Kidney capillary endothelial cell (primary cell): ENCODE results near the gene PAX8.

Experiments used
- DNase-seq: peaks from one replicate; pipeline ENCODE4 v3.0.0-alpha.2; 2018; ENCODE audit warnings: low spot score

PAX8 gene

GRCh38 chr2:113236367-113237159 is 42.2 kb downstream of the PAX8 start:
- DNase-seq = no peak

- DNase-seq = peak; percentile 53
Measured at GRCh38 chr2:113235347-113236226, 43.1 kb downstream of the PAX8 start.

GRCh38 chr2:113234721-113235346 is 43.9 kb downstream of the PAX8 start:
- DNase-seq = no peak

GRCh38 chr2:113233593-113234550 is 44.8 kb downstream of the PAX8 start:
- no peak for DNase-seq

- DNase-seq = no peak
Measured at GRCh38 chr2:113232740-113233139, 46.0 kb downstream of the PAX8 start.

- DNase-seq = no peak
Measured at GRCh38 chr2:113232123-113232522, 46.6 kb downstream of the PAX8 start.

- DNase-seq = no peak
Measured at GRCh38 chr2:113231064-113231463, 47.7 kb downstream of the PAX8 start.

GRCh38 chr2:113230531-113230930 is 48.2 kb downstream of the PAX8 start:
- no peak for DNase-seq

- no peak for DNase-seq
Measured at GRCh38 chr2:113229795-113230194, 48.9 kb downstream of the PAX8 start.

GRCh38 chr2:113228991-113229716 is 49.6 kb downstream of the PAX8 start:
- no peak for DNase-seq

- no peak for DNase-seq
Measured at GRCh38 chr2:113228351-113228750, 50.4 kb downstream of the PAX8 start.

- no peak for DNase-seq
Measured at GRCh38 chr2:113227698-113228097, 51.0 kb downstream of the PAX8 start.

GRCh38 chr2:113227290-113227689 is 51.4 kb downstream of the PAX8 start:
- no peak for DNase-seq

GRCh38 chr2:113226462-113226861 is 52.3 kb downstream of the PAX8 start:
- DNase-seq = no peak

GRCh38 chr2:113225263-113226259 is 53.2 kb downstream of the PAX8 start:
- no peak for DNase-seq

- DNase-seq = no peak
Measured at GRCh38 chr2:113224647-113225236, 54.0 kb downstream of the PAX8 start.

- DNase-seq = no peak
Measured at GRCh38 chr2:113223813-113224212, 54.9 kb downstream of the PAX8 start.

GRCh38 chr2:113221846-113222245 is 56.9 kb downstream of the PAX8 start:
- no peak for DNase-seq
